ENCODE results near the gene MBLAC1. TPM values are rescaled to one million over a fixed set of nuclear protein-coding genes. Genes with fewer than 3 reads are reported as not detected.

MBLAC1 gene, protein sequence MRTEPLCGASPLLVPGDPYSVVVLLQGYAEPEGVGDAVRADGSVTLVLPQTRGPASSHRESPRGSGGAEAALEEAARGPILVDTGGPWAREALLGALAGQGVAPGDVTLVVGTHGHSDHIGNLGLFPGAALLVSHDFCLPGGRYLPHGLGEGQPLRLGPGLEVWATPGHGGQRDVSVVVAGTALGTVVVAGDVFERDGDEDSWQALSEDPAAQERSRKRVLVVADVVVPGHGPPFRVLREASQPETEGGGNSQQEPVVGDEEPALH
- total RNA-seq = not detected

DNA sequence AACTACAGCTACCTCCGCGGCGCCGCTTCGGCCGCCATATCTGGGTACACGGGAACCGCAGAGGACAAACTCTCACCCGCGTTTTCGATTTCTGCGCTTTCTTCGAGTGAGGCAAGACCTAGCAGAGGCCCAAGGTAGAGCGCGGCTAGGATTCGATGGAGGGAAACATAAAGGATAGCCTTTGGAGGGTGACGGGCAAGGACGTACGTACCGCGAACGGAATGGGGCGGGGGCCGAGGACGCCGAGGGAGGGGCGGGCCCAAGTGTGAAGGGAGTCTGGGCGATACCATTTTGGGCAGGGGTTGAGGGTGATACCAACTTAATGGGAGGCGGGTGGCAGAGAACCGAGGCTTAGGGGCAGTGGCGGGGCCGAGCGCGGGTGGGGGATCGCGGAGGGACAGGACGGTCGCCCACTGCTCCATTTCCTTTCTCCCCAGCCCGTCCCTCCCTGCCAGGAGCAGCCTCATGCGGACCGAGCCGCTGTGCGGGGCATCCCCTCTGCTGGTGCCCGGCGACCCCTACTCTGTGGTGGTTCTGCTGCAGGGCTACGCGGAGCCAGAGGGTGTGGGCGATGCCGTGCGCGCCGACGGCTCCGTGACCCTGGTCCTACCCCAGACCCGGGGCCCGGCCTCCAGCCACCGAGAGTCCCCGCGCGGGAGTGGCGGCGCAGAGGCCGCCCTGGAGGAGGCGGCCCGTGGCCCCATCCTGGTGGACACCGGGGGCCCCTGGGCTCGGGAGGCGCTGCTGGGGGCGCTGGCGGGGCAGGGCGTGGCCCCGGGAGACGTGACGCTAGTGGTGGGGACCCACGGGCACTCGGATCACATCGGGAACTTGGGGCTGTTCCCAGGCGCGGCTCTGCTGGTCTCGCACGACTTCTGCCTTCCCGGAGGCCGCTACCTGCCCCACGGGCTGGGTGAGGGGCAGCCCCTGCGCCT, at the start of gene MBLAC1:
TSS of gene MBLAC1 (plus strand) at position 37 of the 935 bp plus-strand sequence. CDS start at position 466, 429 bp downstream.
- intact Hi-C loops (cut with DNase I) = loop anchor here (1.0 to 10.0 kb wide), 3 partner anchors 22 to 298 kb away; partner anchors contain the start of genes AP4M1, LAMTOR4, MCM7 and MEPCE

DNA sequence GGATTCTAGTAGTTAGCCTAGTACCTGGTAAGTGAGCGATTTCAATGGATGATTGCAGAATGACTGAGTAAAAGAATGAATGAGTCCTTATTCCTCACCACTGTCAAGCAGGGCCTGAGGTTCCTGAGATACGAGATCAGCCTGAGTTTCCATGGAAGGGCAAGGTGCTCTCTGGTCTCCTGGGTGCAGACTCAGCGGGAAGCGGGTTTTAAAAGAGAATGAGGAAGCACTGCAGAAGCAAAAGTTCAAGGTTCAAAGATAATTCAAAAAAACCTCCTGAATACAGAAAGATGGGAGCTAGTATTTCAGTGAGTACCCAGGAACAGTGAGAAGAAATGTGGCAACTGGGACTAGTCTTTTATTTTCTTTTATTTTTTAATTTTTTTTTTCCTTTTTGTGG, 49.6 kb upstream of the MBLAC1 start:
- Histone ChIP-seq H3K36me3 (peaks cover 51 to 63% of the 10 kb centered on the region in 2 donors), H3K4me3 (no peak overlapping the region), H3K27ac (no peak overlapping the region), H3K27me3 (no peaks in the 10 kb centered on the region), H3K9me3 (peaks cover 2% of the 10 kb centered on the region in 2 donors), H3K4me1 (peaks cover 0 to 19% of the 10 kb centered on the region in 2 donors)
- TF ChIP-seq, protein P1, sequence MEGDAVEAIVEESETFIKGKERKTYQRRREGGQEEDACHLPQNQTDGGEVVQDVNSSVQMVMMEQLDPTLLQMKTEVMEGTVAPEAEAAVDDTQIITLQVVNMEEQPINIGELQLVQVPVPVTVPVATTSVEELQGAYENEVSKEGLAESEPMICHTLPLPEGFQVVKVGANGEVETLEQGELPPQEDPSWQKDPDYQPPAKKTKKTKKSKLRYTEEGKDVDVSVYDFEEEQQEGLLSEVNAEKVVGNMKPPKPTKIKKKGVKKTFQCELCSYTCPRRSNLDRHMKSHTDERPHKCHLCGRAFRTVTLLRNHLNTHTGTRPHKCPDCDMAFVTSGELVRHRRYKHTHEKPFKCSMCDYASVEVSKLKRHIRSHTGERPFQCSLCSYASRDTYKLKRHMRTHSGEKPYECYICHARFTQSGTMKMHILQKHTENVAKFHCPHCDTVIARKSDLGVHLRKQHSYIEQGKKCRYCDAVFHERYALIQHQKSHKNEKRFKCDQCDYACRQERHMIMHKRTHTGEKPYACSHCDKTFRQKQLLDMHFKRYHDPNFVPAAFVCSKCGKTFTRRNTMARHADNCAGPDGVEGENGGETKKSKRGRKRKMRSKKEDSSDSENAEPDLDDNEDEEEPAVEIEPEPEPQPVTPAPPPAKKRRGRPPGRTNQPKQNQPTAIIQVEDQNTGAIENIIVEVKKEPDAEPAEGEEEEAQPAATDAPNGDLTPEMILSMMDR (IDR thresholded peaks at IDR 0.05) = no peak
- no peak for DNase-seq (ENCODE audit: low spot score in 2 of 2)
- intact Hi-C loops (cut with DNase I) = no loop called here

More for the DNA sequence above, at the start of gene MBLAC1:
- Histone ChIP-seq H3K4me1 (peaks cover 0 to 14% of the 10 kb centered on the region in 2 donors), H3K27me3 (no peaks in the 10 kb centered on the region), H3K9me3 (no peaks in the 10 kb centered on the region), H3K36me3 (no peaks in the 10 kb centered on the region), H3K4me3 (peak within 1 kb of the TSS; percentile 79 to 99), H3K27ac (peak within 1 kb of the TSS; percentile 87 to 98)
- peak; percentile 26 to 91 for DNase-seq (ENCODE audit: low spot score in 2 of 2)
- TF ChIP-seq, protein P1 (IDR thresholded peaks at IDR 0.05) = no peak

DNA sequence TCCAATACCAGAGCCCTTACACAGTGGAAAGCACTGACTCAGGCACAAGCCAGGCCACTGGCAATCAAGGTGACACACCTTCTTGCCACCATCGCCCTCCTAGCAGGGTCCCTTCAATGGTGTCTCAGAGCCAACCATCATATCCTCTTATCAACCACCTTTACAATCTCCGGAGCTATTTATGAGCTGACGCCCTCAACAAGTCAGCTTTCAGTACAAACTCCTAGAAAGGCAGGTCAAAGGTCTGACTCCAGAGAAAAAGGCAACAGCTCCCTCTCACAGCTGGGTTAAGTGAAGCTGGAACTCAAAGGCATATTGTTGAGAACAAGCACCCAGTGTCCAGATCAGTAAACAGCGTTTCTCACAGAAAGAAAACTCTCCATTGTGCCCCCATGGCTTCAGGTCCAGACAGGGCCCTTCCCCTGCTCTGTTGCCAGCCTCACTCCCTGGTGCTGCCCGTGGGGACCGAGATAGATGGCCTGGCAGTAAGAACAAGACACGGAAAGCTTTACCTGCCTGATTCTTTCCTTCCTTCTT, 47.7 kb upstream of the MBLAC1 start:
- intact Hi-C loops (cut with DNase I) = no loop called here
- TF ChIP-seq, protein P1 (IDR thresholded peaks at IDR 0.05) = no peak
- no peak overlapping the region for H3K27ac ChIP-seq
- H3K4me1 ChIP-seq = peaks cover 0 to 26% of the 10 kb centered on the region in 2 donors
- no peaks in the 10 kb centered on the region for H3K9me3 ChIP-seq
- no peak overlapping the region for H3K4me3 ChIP-seq
- no peaks in the 10 kb centered on the region for H3K27me3 ChIP-seq
- no peak for DNase-seq (ENCODE audit: low spot score in 2 of 2)
- H3K36me3 ChIP-seq = peaks cover 32 to 44% of the 10 kb centered on the region in 2 donors

DNA sequence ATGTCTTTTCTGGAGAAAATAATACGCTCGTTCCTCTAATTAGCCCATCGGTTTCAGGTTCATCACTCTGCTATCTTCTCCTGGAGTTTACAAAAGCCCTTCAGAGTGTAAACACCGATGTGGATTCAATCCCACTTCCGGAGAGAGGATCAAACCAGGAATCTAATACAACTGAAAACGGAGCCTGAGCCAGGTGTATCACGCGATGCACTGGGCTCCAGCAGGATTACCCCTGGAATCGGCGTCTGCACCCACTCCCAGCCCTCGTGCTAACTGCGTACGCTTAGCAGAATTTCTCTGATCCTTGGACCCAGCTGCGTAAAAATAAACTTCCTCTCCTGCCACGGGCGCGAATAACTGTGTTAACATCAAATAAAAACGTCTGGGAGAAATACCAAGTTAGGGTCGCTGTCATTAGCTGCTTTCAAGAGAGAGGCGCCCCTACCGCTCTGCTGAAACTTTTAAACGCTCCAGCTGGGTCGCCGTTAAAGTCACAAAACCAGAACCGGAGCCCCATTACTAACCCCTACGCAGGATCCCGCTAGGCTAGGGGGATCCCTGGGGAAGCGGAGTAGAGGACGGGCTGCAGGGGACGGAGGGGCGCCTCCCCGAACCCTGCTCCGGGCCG, 45.7 kb upstream of the MBLAC1 start:
- DNase-seq (ENCODE audit: low spot score in 2 of 2) = no peak
- H3K4me1 ChIP-seq = peaks cover 0 to 26% of the 10 kb centered on the region in 2 donors
- H3K9me3 ChIP-seq = no peaks in the 10 kb centered on the region
- intact Hi-C loops (cut with DNase I) = loop anchor here (1.0 to 5.0 kb wide), 5 partner anchors 20 to 164 kb away; partner anchors contain the start of genes AP4M1, MCM7, TRIM4 and ZKSCAN1
- peaks cover 13 to 24% of the 10 kb centered on the region in 2 donors for H3K36me3 ChIP-seq
- TF ChIP-seq, protein P1 (IDR thresholded peaks at IDR 0.05) = no peak
- peak overlapping the region; percentile 87 to 97 for H3K4me3 ChIP-seq
- H3K27me3 ChIP-seq = no peaks in the 10 kb centered on the region
- peak overlapping the region; percentile 77 to 85 for H3K27ac ChIP-seq

Data from ascending aorta (tissue), 2 donors.